ENCODE data around the gene ATG9A.
"Not testable (repeated sequence)": the region's sequence is repeated elsewhere in the genome, so short reads cannot be mapped to it uniquely, and the experiment has no call there.

ATG9A gene

DNA sequence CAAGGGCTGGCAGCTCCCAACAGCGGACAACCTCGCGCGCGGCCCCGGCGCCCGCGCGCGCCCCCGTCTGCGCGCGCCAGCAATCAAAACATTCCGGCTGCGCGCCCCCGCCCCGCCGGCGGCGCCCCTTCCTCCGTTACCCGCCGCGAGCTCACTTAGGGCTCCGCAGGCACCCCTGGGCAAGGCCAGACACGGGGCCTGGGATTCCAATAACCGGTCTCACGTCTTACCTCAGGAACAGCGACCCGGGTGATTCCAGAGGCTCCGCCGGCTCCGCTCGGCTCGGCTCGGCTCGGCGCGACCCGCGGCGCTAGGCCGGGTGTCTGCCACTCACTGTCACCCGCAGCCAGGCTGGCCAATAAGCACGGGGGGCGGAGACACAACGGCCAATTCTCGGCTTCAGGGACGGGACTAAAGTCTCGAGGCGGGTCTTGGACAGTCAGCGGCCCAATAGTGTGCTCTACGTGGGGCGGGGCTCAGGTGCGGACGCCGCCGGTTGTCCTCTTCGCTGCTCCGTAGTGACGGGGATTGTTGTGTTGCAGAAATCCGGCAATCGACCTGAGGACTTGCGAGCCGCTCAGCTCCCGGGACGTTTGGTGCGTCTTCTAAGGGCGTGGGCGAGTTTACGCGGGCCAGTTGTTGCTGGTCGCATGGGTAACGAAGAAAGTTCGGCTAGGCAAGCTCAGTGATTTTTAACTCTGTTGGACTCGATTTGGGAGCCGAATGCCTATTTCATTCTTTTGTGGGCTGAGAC lies at the start of gene ATG9A, which contains the start of gene ANKZF1:
TSS of gene ATG9A (minus strand) at position 332 of the 754 bp plus-strand sequence. CDS start 1,612 bp downstream, outside the sequence.
TSS of gene ANKZF1 (plus strand) at position 502 of the 754 bp plus-strand sequence. CDS start 452 bp downstream, outside the sequence.
- in situ Hi-C loops (cut with MboI; ENCODE audit: low sequenced_read_pairs): no loop called here

DNA sequence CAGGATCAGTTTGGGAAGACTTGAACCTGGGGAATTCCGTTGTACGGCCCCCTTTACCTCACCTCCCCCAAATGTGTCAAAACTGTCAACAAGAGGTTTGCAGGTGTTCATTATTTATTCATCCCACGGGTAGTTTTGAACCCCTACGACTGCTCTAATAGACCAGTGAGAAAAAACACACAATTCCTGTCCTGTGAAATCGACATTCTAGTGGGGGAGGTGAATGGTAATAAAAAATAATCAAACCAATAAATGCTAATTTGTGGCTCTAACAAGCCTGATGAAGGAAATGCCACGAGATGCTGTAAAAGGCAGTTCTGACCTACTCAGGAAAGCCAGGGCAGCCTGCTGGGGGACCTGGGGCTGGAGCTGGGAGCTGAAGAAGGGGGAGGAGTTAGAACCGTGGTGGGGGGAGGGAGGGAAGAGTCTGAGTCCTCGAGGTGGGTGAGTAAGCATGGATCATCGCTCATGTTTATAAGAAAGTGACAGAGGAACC lies 49.3 kb upstream of the ATG9A start:
- in situ Hi-C loops (cut with MboI; ENCODE audit: low sequenced_read_pairs): no loop called here

DNA sequence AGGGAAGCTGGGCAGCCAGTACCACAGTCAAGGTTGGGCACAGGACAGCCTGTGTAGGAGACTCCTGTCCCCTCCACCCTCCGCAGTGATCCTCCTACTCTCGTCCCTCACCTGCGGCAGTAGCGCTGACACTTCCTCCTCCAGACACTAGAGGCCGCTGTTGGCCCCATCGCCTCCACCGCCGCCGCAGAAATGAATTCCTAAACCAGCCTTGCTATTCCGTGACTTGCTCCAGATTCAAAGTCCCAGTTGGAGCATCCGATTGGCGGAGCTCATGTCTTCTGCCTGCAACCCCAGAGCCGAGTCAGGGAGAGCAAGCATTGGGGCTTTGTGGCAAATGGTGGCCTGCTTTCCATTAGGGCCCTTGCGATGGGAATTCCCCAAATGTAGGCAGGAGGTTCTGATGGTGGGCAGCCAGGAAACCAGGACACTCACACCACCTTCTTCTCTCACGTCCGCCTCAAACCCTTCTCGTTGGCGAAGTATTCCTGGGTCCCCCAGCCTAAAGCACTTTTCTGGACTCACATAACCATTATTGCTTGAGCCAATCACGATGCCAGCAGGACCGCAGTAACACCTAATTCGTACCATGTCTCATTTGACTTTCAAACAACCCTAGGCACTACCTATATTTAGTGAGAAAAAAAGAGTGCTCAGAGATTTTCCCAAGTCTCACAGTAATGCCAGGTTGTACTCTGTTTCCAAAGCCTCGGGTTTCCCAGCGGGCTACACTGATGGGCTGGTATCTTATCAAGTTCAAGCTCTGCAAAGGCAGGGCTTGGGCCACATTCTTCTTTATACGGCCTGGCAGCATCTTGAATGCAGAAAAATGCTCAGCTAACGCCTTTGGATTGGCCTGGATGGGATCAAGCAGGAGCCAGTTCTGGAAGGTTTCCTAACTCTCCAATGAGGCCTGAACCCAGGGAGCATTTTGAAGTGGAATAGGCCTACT lies 48.5 kb upstream of the ATG9A start:
- in situ Hi-C loops (cut with MboI; ENCODE audit: low sequenced_read_pairs): no loop called here

DNA sequence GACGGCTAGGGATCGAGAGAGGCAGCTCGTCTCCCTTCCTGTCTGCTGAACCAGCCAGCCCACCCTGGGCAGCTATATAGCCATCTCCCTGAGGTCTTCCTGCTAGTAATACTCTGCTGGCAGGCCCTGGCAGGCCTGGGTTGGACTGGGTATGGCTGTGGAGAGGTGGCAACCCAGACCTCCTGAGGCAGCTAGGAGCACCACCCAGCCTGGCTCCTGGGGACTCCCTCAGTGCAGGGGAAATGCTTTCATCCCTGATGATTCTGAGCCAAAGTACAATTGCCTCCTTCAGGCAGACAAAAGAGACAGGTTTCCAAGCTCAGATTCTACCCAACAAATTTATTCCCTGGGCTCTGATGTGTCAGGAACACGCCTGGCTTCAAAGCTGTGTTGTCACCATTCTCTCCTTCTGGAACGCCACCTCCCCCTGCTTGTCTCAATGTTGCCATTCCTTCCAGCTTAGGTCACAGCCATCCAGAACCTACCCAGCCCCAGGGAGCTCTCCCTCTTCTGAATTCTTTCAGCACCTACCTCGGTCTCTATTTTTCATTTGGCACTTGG lies 45.0 kb upstream of the ATG9A start:
- in situ Hi-C loops (cut with MboI; ENCODE audit: low sequenced_read_pairs): no loop called here

- in situ Hi-C loops (cut with MboI; ENCODE audit: low sequenced_read_pairs): no loop called here
Measured at GRCh38 chr2:219273937-219274336, 44.5 kb upstream of the ATG9A start.

GRCh38 chr2:219272995-219273394 lies 43.6 kb upstream of the ATG9A start:
- in situ Hi-C loops (cut with MboI; ENCODE audit: low sequenced_read_pairs): no loop called here

DNA sequence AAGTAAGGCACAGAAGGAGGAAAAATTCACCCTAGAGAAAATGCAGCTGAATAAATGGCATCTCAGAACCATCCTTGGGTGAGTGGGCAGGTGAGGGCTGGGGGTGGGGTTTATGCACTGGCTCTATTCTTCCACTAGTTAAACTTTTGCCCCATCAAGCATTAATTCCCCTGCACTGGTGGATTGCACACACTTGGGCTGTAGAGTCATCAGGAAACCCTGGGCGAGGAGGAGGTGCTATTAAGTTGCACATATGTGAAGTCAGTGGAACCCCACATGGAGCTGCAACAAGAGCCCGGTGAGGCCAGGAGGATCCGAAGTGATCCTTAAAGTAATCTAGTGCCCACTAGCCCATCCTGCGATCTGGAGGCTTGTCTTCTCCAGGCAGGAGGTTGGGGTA lies 42.9 kb upstream of the ATG9A start:
- in situ Hi-C loops (cut with MboI; ENCODE audit: low sequenced_read_pairs): no loop called here

DNA sequence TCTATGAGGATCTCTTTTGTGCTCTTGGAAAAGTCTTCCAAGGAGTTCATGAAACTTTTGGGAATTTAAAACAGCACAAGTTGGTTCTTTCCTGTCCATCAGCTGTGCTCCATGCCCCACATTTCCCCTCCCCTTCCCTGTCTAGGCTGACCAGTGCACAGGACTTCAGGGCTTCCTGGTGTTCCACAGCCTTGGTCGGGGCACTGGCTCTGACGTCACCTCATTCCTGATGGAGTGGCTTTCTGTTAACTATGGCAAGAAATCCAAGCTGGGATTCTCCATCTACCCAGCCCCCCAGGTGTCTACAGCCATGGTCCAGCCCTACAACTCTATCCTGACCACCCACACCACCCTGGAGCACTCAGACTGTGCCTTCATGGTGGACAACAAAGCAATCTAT lies 41.6 kb upstream of the ATG9A start:
- in situ Hi-C loops (cut with MboI; ENCODE audit: low sequenced_read_pairs): no loop called here

- in situ Hi-C loops (cut with MboI; ENCODE audit: low sequenced_read_pairs): no loop called here
Measured at GRCh38 chr2:219270055-219270372, 40.6 kb upstream of the ATG9A start.

DNA sequence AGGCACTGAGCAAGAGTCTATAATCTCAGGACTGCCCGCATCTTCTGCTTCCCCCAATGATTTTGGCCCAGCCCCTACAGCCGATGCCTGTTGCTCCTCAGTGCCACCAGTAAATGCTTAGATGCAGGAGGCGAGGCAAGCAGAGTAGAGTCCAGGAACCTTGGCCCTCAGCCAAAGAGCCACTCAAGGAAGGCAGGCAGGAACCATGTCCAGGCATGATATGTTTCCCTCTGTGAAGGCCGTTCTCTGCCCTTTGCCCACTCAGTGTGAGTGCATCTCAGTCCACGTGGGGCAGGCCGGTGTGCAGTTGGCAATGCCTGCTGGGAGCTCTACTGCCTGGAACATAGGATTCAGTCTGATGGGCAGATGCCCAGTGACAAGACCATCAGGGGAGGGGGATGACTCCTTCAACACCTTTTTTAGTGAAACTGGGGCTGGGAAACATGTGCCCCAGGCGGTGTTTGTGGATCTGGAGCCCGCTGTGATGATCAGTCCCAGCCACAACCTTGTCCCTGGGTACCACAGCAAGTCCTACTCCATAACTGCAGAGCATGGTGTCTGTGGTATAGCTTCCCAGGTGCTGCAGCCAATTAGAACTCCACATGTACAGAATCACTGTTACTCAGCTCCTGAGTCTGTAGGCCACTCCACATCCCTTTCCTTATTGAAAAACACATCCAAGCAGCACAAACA lies 40.1 kb upstream of the ATG9A start:
- in situ Hi-C loops (cut with MboI; ENCODE audit: low sequenced_read_pairs): no loop called here

- in situ Hi-C loops (cut with MboI; ENCODE audit: low sequenced_read_pairs): no loop called here
Measured at GRCh38 chr2:219268294-219268693, 38.9 kb upstream of the ATG9A start.

GRCh38 chr2:219266886-219267285 lies 37.5 kb upstream of the ATG9A start:
- in situ Hi-C loops (cut with MboI; ENCODE audit: low sequenced_read_pairs): no loop called here

DNA sequence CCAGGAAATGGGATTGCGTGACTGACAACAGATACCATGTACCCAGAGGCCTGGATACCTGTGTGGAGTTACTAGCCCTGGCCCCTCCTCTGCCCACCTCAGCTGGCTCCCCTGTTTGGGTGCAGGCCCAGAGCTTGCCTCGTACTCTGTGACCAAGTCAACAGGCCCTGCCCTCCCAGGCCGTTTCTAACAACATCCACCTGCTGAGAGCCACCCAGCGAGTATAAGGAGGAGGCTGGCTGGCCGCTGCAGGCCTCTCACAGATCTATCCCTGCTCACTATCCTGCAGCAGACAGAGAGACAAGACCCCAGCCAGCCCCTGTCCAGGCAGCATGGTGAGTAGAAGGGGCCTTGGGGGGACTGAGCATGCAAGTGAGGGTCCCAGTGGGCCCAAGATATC lies 36.8 kb upstream of the ATG9A start:
- in situ Hi-C loops (cut with MboI; ENCODE audit: low sequenced_read_pairs): no loop called here

DNA sequence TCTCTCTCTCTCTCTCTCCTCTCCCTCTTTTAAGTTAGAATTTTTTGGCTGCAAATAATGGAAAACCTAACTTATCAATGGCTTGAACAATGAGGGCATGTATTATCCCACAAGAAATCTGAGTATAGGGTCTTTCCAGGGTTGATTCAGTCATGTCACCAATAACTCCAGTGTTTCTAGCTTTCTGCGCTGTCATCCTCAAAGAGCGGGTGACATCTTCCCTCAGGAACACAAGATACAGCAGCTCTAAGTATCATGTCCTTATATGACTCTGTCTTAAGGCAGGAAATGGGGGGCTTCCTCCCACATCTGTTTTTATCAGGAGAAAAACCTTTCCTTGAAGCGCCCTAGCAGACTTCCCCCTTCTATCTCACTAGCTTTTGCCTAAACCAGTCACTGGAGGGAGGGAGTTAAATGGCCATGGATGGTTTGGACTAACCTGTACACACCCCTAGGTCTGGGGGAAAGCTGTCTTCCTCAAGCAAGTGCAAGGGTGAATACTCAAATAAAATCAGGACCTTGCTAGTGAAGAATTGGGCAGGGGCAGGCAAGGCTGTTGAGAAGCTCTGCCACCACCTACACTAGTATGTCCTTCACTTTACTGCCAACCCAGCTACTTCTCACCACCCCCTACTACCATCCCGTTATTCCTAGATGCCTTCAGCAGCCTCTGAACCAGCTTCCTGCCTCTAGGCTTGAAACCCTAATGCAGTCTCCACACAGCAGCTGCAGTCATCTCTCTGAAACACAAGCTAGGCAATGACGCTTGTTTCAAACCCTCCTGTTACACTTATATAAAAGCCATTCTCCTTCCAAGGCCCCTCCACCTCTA lies 31.8 kb upstream of the ATG9A start:
- in situ Hi-C loops (cut with MboI; ENCODE audit: low sequenced_read_pairs): no loop called here

DNA sequence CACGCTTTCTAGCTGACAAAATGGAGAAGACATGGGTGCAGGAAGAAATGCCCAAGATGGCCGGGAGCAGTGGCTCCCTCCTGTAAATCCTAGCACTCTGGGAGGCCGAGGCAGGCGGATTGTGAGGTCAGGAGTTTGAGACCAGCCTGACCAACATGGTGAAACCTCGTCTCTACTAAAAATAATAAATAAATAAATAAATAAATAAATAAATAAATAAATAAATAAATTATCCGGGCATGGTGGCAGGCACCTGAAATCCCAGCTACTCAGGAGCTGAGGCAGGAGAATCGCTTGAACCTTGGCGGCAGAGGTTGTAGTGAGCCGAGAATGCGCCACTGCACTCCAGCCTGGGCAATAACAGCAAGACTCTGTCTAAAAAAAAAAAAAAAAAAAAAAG lies 29.5 kb upstream of the ATG9A start:
- in situ Hi-C loops (cut with MboI; ENCODE audit: low sequenced_read_pairs): not testable (repeated sequence)

DNA sequence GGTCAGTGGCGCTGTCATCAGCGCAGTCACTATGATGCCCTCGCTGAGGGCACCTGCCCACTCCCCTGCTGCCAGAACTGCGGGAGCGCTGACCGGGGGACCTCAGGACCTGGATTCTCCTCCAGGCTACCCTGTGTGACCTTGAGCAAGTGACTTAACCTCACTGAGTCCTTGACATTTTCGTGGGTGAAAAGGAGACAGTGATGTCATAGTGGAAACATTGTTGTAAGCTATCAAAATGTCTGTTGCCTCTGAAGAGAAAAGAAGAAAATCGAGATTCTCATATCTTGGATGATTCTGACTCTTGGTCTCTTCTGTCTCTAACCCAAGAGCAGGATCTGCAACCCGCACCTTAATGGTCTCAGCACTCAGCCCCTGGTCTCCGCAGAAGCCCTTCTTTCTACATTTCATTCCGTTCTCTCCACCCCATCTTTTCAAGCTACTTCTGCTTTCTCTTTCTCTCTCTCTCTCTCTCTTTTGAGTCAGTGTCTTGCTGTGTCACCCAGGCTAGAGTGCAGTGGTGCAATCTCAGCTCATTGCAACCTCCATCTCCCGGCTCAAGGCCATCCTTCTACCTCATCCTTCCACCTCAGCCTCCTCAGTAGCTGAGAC lies 25.3 kb upstream of the ATG9A start:
- in situ Hi-C loops (cut with MboI; ENCODE audit: low sequenced_read_pairs): no loop called here

DNA sequence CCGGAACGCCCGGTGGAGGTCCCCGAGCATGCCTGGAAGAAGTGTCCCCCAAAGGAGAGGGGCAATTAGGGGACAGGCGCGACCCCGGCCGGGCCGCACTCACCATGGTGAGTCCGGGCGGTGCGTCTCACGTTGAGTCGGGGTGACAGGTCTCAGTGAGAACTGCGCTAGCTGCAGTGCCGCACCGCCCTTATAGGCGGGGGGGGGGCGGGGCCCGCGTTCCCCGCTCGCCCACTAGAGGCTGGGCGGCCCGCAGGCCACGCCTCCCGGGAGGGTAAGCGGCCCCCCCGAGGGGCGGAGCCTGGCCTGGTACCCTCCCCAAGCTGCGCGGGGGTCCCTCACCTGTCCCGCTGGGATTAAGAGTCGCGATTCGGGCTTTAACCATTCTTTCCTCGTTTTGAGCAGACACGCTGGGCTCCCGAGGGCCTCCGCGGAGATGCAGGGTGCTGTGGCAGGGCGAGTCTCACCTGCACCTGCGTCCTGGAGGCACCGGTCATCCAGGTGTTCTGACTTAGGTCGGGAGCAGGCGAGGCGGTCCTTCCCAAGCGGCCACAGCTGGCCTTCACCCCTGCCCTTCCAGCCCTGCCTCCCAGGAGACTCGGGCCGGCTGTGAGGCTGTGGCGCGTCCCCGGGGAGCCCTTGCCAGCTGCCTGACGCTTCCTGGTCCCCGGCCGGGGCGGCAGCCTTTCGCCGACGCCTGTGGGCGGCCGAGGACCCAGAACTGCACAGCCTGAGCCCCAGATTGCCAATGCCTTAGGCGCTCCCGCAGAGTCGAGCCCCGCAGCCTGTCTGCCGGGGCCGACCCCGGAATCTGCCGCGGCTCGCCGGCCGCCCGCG lies 24.5 kb upstream of the ATG9A start, which contains the start of gene TUBA4A:
TSS of gene TUBA4A (minus strand) at position 166 of the 837 bp plus-strand sequence. CDS start at position 106, 60 bp downstream.
- in situ Hi-C loops (cut with MboI; ENCODE audit: low sequenced_read_pairs): no loop called here

- in situ Hi-C loops (cut with MboI; ENCODE audit: low sequenced_read_pairs): no loop called here
Measured at GRCh38 chr2:219252900-219253752, 23.7 kb upstream of the ATG9A start, which contains the start of gene TUBA4B. Gene TUBA4B, plus strand, starts transcription at chr2:219253243. Its CDS starts 165 bp downstream, at chr2:219253408.

Data from hTERT RPE-1 (cell line).